ENCODE data around the gene ZNF81.

- TF ChIP-seq CTCF (IDR thresholded peaks at IDR 0.05 in 4 of 5, conservative IDR thresholded peaks at IDR 0.05 in 1 of 5) = no peak
- no peak for TF ChIP-seq POLR2A (IDR thresholded peaks at IDR 0.05)
Observed at GRCh38 chrX:47960406-47960805, 123.7 kb downstream of the ZNF81 start.

All from gastrocnemius medialis (tissue), 4 donors.